Duodenal mucosa (tissue), 2 donors: ENCODE measurements around the gene ANO1.

Experiments used
- H3K27ac ChIP-seq: one replicate; pipeline ENCODE4 v1.7.0; 2013; ENCODE audit warnings: low read depth, low read length
- H3K27me3 ChIP-seq, 2 donors: one replicate each; pipeline ENCODE4 v1.7.0; 2013; ENCODE audit warnings: low read length in 2 of 2, control low read depth in 1 of 2; ENCODE audit not compliant: insufficient read depth in 2 of 2, control insufficient read depth in 1 of 2
- H3K36me3 ChIP-seq, 2 donors: one replicate each; pipeline ENCODE4 v1.7.0; 2013; ENCODE audit warnings: low read length in 2 of 2, control low read depth in 1 of 2; ENCODE audit not compliant: insufficient read depth in 2 of 2, control insufficient read depth in 1 of 2
- H3K4me1 ChIP-seq, 2 donors: one replicate each; pipeline ENCODE4 v1.7.0; 2013; ENCODE audit warnings: low read length in 2 of 2, control low read depth in 1 of 2; ENCODE audit not compliant: insufficient read depth in 2 of 2, control insufficient read depth in 1 of 2
- H3K4me3 ChIP-seq, 2 donors: one replicate each; pipeline ENCODE4 v1.7.0; 2013; ENCODE audit warnings: low read length in 2 of 2, low read depth in 1 of 2
- H3K9ac ChIP-seq, 2 donors: one replicate each; pipeline ENCODE4 v1.7.0; 2013; ENCODE audit warnings: low read length in 2 of 2, low read depth in 1 of 2
- H3K9me3 ChIP-seq, 2 donors: one replicate each; pipeline ENCODE4 v1.7.0; 2013; ENCODE audit warnings: low read length in 2 of 2, control low read depth in 1 of 2; ENCODE audit not compliant: control insufficient read depth in 1 of 2

ANO1 gene

GRCh38 chr11:70156291-70157037, 78.3 kb downstream of the ANO1 start:
- no peak overlapping the region for H3K4me3 ChIP-seq
- no peaks in the 10 kb centered on the region for H3K9me3 ChIP-seq
- H3K9ac ChIP-seq, result no peak overlapping the region
- H3K36me3 ChIP-seq, result no peaks in the 10 kb centered on the region
- no peak overlapping the region for H3K27ac ChIP-seq
- H3K4me1 ChIP-seq, result peaks cover 12 to 15% of the 10 kb centered on the region in 2 donors
- peaks cover 0 to 3% of the 10 kb centered on the region in 2 donors for H3K27me3 ChIP-seq

GRCh38 chr11:70158201-70158600, 80.1 kb downstream of the ANO1 start:
- Histone ChIP-seq H3K27me3 (peaks cover 0 to 4% of the 10 kb centered on the region in 2 donors), H3K4me1 (peaks cover 12 to 15% of the 10 kb centered on the region in 2 donors), H3K36me3 (no peaks in the 10 kb centered on the region), H3K9me3 (no peaks in the 10 kb centered on the region), H3K27ac (no peak overlapping the region), H3K4me3 (no peak overlapping the region), H3K9ac (no peak overlapping the region)

GRCh38 chr11:70158757-70159389, 80.8 kb downstream of the ANO1 start:
- Histone ChIP-seq H3K27me3 (peaks cover 0 to 4% of the 10 kb centered on the region in 2 donors), H3K4me3 (no peak overlapping the region), H3K36me3 (no peaks in the 10 kb centered on the region), H3K9me3 (no peaks in the 10 kb centered on the region), H3K9ac (no peak overlapping the region), H3K27ac (no peak overlapping the region), H3K4me1 (peaks cover 12 to 15% of the 10 kb centered on the region in 2 donors)

- H3K4me3 ChIP-seq, result no peak overlapping the region
- peaks cover 0 to 4% of the 10 kb centered on the region in 2 donors for H3K27me3 ChIP-seq
- H3K36me3 ChIP-seq, result no peaks in the 10 kb centered on the region
- no peak overlapping the region for H3K27ac ChIP-seq
- H3K9me3 ChIP-seq, result no peaks in the 10 kb centered on the region
- no peak overlapping the region for H3K9ac ChIP-seq
- H3K4me1 ChIP-seq, result peaks cover 12 to 15% of the 10 kb centered on the region in 2 donors
Observed at GRCh38 chr11:70159627-70160570, 81.8 kb downstream of the ANO1 start.

GRCh38 chr11:70161043-70161625, 83.0 kb downstream of the ANO1 start:
- Histone ChIP-seq H3K9ac (no peak overlapping the region), H3K9me3 (no peaks in the 10 kb centered on the region), H3K4me1 (peaks cover 12 to 15% of the 10 kb centered on the region in 2 donors), H3K4me3 (no peak overlapping the region), H3K27me3 (peaks cover 0 to 4% of the 10 kb centered on the region in 2 donors), H3K36me3 (no peaks in the 10 kb centered on the region), H3K27ac (no peak overlapping the region)

GRCh38 chr11:70164705-70165104, 86.6 kb downstream of the ANO1 start:
- Histone ChIP-seq H3K27ac (no peak overlapping the region), H3K9me3 (no peaks in the 10 kb centered on the region), H3K4me1 (peaks cover 6 to 9% of the 10 kb centered on the region in 2 donors), H3K27me3 (peaks cover 0 to 4% of the 10 kb centered on the region in 2 donors), H3K36me3 (no peaks in the 10 kb centered on the region), H3K9ac (no peak overlapping the region), H3K4me3 (no peak overlapping the region)

GRCh38 chr11:70167120-70167519, 89.0 kb downstream of the ANO1 start:
- H3K9me3 ChIP-seq, result no peaks in the 10 kb centered on the region
- no peak overlapping the region for H3K9ac ChIP-seq
- no peak overlapping the region for H3K4me3 ChIP-seq
- peaks cover 0 to 2% of the 10 kb centered on the region in 2 donors for H3K27me3 ChIP-seq
- no peaks in the 10 kb centered on the region for H3K4me1 ChIP-seq
- H3K36me3 ChIP-seq, result no peaks in the 10 kb centered on the region
- H3K27ac ChIP-seq, result no peak overlapping the region

- no peaks in the 10 kb centered on the region for H3K9me3 ChIP-seq
Observed at GRCh38 chr11:70167723-70168404, 89.7 kb downstream of the ANO1 start.

GRCh38 chr11:70168405-70168754, 90.3 kb downstream of the ANO1 start:
- H3K9me3 ChIP-seq, result no peaks in the 10 kb centered on the region
- H3K36me3 ChIP-seq, result no peaks in the 10 kb centered on the region
- H3K9ac ChIP-seq, result no peak overlapping the region
- no peak overlapping the region for H3K4me3 ChIP-seq
- H3K4me1 ChIP-seq, result no peaks in the 10 kb centered on the region
- H3K27ac ChIP-seq, result no peak overlapping the region
- peaks cover 0 to 2% of the 10 kb centered on the region in 2 donors for H3K27me3 ChIP-seq

More at GRCh38 chr11:70167723-70168404, 89.7 kb downstream of the ANO1 start:
- Histone ChIP-seq H3K27me3 (peaks cover 0 to 2% of the 10 kb centered on the region in 2 donors), H3K4me3 (no peak overlapping the region), H3K27ac (no peak overlapping the region), H3K36me3 (no peaks in the 10 kb centered on the region), H3K4me1 (no peaks in the 10 kb centered on the region), H3K9ac (no peak overlapping the region)
